GM18870 (cell line): ENCODE results near the gene TEX48.

Source experiments
- ATAC-seq: cut with Tn5 transposase; IDR thresholded peaks from one replicate; pipeline ENCODE4 v1.9.1; 2021; ENCODE audit warnings: moderate library complexity; ENCODE audit not compliant: unreplicated experiment

TEX48 gene

GRCh38 chr9:114669961-114670360 lies 12.0 kb downstream of the TEX48 start:
- no peak for ATAC-seq

- no peak for ATAC-seq
Measured at GRCh38 chr9:114668146-114668545, 13.8 kb downstream of the TEX48 start.

- no peak for ATAC-seq
Measured at GRCh38 chr9:114666851-114667250, 15.1 kb downstream of the TEX48 start.

- no peak for ATAC-seq
Measured at GRCh38 chr9:114666401-114666800, 15.6 kb downstream of the TEX48 start.

GRCh38 chr9:114664181-114664580 lies 17.8 kb downstream of the TEX48 start:
- no peak for ATAC-seq

- ATAC-seq: no peak
Measured at GRCh38 chr9:114662081-114662989, 19.7 kb downstream of the TEX48 start.

- no peak for ATAC-seq
Measured at GRCh38 chr9:114657705-114658104, 24.3 kb downstream of the TEX48 start, which contains the start of gene TEX53. Gene TEX53, minus strand, starts transcription at chr9:114657805. Its CDS starts 31 bp downstream, at chr9:114657774.

GRCh38 chr9:114656301-114656700 lies 25.7 kb downstream of the TEX48 start:
- ATAC-seq: no peak

GRCh38 chr9:114655689-114656088 lies 26.3 kb downstream of the TEX48 start:
- no peak for ATAC-seq

GRCh38 chr9:114653556-114654159 lies 28.3 kb downstream of the TEX48 start:
- ATAC-seq: no peak

GRCh38 chr9:114652776-114653555 lies 29.0 kb downstream of the TEX48 start:
- ATAC-seq: no peak

GRCh38 chr9:114643896-114644295 lies 38.1 kb downstream of the TEX48 start:
- ATAC-seq: no peak

- ATAC-seq: no peak
Measured at GRCh38 chr9:114643001-114643400, 39.0 kb downstream of the TEX48 start.

- ATAC-seq: no peak
Measured at GRCh38 chr9:114641967-114642366, 40.0 kb downstream of the TEX48 start.

- no peak for ATAC-seq
Measured at GRCh38 chr9:114638404-114638803, 43.6 kb downstream of the TEX48 start.

- ATAC-seq: no peak
Measured at GRCh38 chr9:114634387-114634786, 47.6 kb downstream of the TEX48 start.

- no peak for ATAC-seq
Measured at GRCh38 chr9:114633438-114634089, 48.4 kb downstream of the TEX48 start.

- ATAC-seq: no peak
Measured at GRCh38 chr9:114631166-114631565, 50.8 kb downstream of the TEX48 start.

- no peak for ATAC-seq
Measured at GRCh38 chr9:114629563-114630090, 52.4 kb downstream of the TEX48 start.

- no peak for ATAC-seq
Measured at GRCh38 chr9:114627553-114627952, 54.4 kb downstream of the TEX48 start.
